Measurements from ENCODE around the gene EGFL7.

Gene EGFL7

DNA sequence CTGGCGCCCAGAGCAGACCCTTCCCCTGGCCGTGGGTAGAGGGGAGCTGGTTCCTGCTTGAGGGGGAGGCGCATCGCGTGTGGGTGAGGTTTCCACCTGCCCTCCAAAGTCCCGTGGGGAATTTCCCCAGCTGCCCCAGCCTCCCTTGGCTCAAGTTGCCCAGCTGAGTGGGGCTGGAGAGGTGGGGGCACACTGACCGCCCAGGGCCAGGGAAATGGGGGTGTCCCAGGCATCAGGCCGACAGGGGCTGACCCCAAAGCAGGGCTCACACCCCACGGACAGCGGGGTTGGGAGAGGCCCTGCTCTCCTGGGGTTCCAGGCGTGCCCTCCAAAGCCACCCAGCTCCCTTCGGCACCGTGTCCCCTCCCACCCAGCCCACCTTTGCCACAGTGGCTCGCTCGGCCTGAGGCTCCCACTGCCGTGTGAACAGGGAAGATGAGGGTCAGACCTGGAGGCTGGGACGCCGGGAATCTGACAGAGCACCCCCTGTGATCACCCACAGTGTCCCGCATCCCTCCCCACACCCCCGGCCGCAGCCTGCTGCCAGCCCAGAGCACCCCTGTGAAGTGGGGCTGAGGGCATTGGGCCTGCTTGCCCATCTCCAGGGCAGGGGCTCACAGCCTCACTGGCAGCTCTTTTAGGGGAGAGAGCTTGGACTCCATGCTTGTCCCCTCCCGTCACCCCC lies 933 bp upstream of the EGFL7 start:
- TF ChIP-seq, protein P1, sequence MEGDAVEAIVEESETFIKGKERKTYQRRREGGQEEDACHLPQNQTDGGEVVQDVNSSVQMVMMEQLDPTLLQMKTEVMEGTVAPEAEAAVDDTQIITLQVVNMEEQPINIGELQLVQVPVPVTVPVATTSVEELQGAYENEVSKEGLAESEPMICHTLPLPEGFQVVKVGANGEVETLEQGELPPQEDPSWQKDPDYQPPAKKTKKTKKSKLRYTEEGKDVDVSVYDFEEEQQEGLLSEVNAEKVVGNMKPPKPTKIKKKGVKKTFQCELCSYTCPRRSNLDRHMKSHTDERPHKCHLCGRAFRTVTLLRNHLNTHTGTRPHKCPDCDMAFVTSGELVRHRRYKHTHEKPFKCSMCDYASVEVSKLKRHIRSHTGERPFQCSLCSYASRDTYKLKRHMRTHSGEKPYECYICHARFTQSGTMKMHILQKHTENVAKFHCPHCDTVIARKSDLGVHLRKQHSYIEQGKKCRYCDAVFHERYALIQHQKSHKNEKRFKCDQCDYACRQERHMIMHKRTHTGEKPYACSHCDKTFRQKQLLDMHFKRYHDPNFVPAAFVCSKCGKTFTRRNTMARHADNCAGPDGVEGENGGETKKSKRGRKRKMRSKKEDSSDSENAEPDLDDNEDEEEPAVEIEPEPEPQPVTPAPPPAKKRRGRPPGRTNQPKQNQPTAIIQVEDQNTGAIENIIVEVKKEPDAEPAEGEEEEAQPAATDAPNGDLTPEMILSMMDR (conservative IDR thresholded peaks at IDR 0.05): no peak
- no peak overlapping the region for H3K27ac ChIP-seq

DNA sequence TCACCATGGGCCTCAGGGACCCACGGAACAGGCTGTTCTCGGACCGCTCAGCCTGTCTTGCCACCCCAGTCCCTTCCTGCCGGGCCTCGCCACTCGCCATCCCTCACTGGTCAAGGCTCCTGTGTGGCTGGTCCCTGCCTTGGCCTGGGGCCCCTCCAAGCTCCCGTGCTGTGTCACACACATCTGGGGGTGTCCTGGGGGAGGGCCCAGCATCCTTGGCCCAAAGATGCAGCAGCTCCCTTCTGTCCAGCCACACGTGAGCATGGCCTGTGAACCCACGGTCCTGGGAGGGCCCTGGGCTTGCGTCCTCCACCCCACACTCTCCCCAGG lies 425 bp upstream of the EGFL7 start:
- no peak overlapping the region for H3K27ac ChIP-seq
- TF ChIP-seq, protein P1 (conservative IDR thresholded peaks at IDR 0.05): no peak

DNA sequence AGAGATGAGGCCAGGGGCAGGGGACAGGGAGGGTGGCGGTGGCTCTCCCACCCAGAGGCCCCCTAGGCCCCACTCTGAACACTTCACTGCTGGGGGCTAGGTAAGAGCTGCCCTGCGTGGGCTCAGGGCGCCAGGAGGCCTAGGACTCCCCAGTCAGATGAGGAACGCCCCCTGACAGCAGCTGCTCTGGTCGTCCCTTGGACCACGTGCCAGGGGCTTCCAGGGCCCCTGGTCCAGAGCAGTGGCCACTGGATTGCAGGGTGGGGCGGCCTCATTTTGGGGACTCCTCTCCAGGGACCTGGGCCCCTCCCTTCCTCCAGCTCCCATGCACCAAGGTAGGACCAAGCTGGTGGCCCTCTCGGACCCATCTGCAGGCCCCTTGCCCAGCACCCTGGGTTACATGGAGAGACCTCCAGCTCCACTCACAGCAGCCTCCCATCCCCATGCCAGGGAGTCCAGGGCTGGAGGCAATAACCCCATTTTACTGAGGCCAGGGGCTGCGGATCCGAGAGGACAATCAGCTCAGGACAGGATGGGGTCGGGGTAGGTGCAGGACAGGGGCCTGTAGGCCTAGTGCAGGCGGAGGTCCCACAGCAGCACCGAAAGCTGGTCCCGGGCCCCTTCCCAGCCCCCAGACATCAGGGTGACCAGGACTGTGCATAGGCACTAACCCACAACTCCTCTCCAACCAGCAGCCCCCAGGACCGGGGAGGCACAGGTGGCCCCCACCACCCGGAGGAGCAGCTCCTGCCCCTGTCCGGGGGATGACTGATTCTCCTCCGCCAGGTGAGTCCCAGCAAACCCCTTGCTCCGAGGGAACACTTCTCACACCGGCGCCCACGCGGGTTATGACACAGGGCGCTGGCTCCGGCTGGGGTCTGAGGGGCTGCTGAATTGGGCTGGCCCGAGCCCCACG lies 1.5 kb downstream of the EGFL7 start:
- H3K27ac ChIP-seq: no peak overlapping the region
- TF ChIP-seq, protein P1 (conservative IDR thresholded peaks at IDR 0.05): no peak

DNA sequence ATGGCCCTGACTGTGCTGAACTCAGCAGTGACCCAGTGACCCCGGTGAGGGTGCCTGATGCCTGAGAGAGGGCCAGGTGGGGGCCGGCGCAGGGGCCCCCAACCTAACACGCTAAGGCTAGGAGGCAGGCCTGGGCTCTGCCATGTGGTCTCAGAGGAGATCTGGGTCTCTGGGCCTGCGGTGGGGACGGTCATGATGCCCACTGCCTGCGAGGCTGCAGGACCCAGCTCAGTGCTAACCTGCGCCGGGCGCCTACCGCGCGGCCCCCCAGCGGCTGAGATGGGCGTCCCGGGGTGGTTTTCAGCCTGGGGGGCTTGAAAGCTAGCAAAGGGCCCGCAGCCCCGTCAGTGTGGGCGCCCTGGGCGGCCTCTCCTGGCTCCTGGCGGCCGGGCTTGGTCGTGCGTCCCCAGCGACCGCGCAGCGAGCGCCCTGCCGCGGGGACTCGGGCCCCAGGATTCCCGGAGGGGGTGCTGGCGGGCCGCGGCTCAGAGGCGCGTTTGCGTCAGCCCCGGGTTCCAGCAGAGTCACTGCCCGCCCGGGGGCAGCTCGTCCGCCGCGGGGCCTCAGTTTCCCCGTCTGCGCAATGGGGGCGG lies 2.5 kb downstream of the EGFL7 start:
- peak overlapping the region; percentile 60; the same call in 1 of the 2 replicates for H3K27ac ChIP-seq
- TF ChIP-seq, protein P1 (conservative IDR thresholded peaks at IDR 0.05): no peak

DNA sequence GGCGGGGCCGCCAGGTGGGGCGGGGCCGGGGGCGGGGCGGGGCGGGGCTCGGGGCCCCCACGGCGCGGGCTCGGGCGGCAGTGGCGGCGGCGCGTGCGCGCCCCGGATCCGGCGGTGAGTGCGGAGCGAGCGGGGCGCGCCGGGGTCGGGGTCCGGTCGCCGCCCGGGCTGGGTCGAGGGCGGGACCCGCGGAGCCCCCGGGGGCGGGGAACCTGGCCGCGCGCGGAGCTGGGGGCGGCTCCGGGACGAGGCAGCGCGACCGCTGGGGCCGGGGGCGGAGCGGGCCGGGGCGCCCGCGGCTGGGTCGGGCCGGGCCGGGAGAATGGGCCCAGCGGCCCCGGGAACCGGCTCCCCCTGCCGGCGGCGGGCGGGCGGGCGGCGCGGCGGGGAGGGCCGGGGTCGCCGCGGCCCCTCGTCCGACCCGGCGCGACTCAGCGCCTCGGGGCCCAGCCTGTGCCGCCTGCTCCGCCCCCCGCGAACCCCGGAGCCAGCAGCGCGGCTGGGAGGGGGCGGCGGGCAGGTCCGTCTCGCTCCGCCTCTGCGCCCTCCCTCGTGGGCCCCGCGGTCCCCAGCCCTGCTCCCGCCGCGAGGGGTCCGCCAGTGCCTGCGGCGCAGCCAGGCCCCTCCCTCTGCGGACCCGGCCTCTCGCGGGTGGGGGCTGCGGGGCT lies 3.1 kb downstream of the EGFL7 start:
- TF ChIP-seq, protein P1 (conservative IDR thresholded peaks at IDR 0.05): peak; percentile 69
- peak overlapping the region; percentile 60; the same call in 1 of the 2 replicates for H3K27ac ChIP-seq

DNA sequence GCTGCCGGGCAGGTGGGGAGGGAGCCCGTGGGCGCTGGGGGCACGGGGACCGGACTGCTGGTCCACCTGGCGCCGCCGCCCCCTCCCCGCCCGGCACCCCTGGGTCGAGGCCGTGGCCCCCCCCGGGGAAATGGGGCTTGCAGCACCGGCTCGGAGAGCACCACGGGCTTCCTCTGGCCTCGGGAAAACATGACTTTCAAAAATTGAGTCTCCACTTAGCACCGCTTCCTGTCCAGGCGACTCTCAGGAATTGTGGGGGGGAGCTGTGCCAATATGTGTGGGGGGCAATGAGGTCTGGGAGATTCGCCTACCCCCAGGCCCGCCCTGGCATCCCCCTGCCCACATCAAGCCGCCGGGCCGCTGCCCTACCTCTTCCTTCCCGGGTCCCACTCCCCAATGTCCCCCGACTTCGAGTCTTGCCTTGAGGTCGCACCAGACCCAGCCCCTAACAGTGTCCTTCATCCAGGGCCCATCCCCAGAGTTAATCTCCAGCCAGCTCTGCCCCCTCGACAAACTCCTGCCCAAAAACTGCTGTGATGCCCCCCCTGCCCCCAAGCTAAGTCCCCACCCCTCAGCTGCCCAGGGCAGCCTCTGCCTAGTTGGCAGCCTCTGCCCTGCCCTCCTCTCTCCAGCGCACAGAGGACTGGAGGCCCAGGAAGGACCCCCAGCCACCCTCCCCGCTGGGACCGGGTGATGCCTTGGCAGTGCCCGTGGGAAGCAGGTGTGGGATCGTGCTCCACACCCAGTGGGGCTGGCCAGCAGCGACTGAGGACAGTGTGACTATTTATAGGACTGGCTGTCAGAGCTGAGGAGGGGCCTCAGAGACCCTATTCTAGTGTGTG lies 3.9 kb downstream of the EGFL7 start:
- TF ChIP-seq, protein P1 (conservative IDR thresholded peaks at IDR 0.05): no peak
- peak overlapping the region; percentile 60; the same call in 1 of the 2 replicates for H3K27ac ChIP-seq

Data from VCaP (cell line).